Ovary (tissue), 9 donors: ENCODE results near the gene NSMCE1. TPM values are rescaled to one million over a fixed set of nuclear protein-coding genes. Genes with fewer than 3 reads are reported as not detected.

Experiments
- DNase-seq, 5 donors: peaks; one replicate each; pipeline ENCODE4 v3.0.0-alpha.2; 2019 to 2020
- H3K27ac ChIP-seq, 2 donors: fragments of 200-600 bp; one replicate each; pipeline versions ENCODE4 v1.5.1 to v1.8.0; 2019 to 2022
- H3K27me3 ChIP-seq: fragments of 200-600 bp; one replicate; pipeline ENCODE4 v1.8.0; 2022
- H3K36me3 ChIP-seq: fragments of 200-600 bp; sonication (generic); one replicate; pipeline ENCODE4 v1.5.1; 2019
- H3K4me1 ChIP-seq: one replicate; pipeline ENCODE4 v1.8.1; 2013; ENCODE audit warnings: mild to moderate bottlenecking, moderate library complexity; ENCODE audit not compliant: insufficient read depth
- H3K4me3 ChIP-seq: fragments of 200-600 bp; sonication (generic); one replicate; pipeline ENCODE4 v1.5.1; 2017
- H3K9me3 ChIP-seq, 2 donors: fragments of 200-600 bp in 1 of 2; sonication (generic) in 1 of 2; one replicate each; pipeline versions ENCODE4 v1.5.1 to v1.8.1; 2013 to 2019; ENCODE audit warnings: mild to moderate bottlenecking in 1 of 2, moderate library complexity in 1 of 2
- EP300 ChIP-seq: sonication (generic); formaldehyde crosslinking; IDR thresholded peaks from one replicate; pipeline ENCODE4 v1.6.1; 2017; ENCODE audit warnings: antibody characterized with exemption
- POLR2A ChIP-seq: fragments of 450-650 bp; IDR thresholded peaks from one replicate; pipeline ENCODE4 v1.6.1; 2017; ENCODE audit warnings: antibody characterized with exemption, mild to moderate bottlenecking, moderate library complexity
- WGBS, 3 donors: extraction: QIAGEN DNeasy Blood & Tissue Kit in 1 of 3; methylation state at CpG; one replicate each; pipeline versions ENCODE4 v1.1.5 to v1.1.7; 2013 to 2017; 5-methylcytosine and 5-hydroxymethylcytosine counted together
- intact Hi-C, 4 donors: fragments of 100-400 bp; cut with DNase I; formaldehyde crosslinking; loops; one replicate each; pipeline versions ENCODE4 v1.11.0 to v1.15.1; 2022 to 2023
- polyA plus RNA-seq, 2 donors: library from polyadenylated mRNA; stranded (reverse); fragments of 200-250 nt in 1 of 2; fragments of 350-450 nt in 1 of 2; fragmentation: Illumina TruSeq in 1 of 2; extraction: RNeasy Lipid Tissue Mini Kit (QIAGEN cat#74804) in 1 of 2; gene quantifications; one replicate each; pipeline ENCODE4 v1.2.3, GENCODE V29; 2013 to 2014
- total RNA-seq, 7 donors: library from RNA; depleted of rRNA in 2 of 7; stranded (reverse); fragments of >200 nt in 2 of 7; fragmentation: NEBNext Ultra II Directional in 3 of 7; extraction: Animal tissue kit (Norgen Biotek cat#: 25700) in 3 of 7; gene quantifications; one replicate each; pipeline versions ENCODE4 v1.1.0 to v1.2.4, GENCODE V29; 2016 to 2023
- TF ChIP-seq, protein P1 (sequence below), 3 donors: fragments of 450-650 bp in 2 of 3; fragments of 200-600 bp in 1 of 3; IDR thresholded peaks; one replicate each; pipeline versions ENCODE4 v1.5.1 to v1.8.0; 2016 to 2022; ENCODE audit warnings: antibody characterized with exemption in 3 of 3, mild to moderate bottlenecking in 1 of 3
- donor health status: DM: no; HTN: no; CAD: no; lungs with moderate emphysema.
- donor health status: DM: no; HTN: no; CAD: no.
- donor health status: Bipolar disorder and iron deficiency.
- donor health status: DM: yes; HTN: yes; CAD: no.
- donor health status: DM: no; HTN: no; CAD: no.
- donor health status: DM: yes; HTN: yes; CAD: no.

NSMCE1 gene
- total and polyA plus RNA-seq, 9 donors = 19.8 to 68.4 (median 51.2) TPM

DNA sequence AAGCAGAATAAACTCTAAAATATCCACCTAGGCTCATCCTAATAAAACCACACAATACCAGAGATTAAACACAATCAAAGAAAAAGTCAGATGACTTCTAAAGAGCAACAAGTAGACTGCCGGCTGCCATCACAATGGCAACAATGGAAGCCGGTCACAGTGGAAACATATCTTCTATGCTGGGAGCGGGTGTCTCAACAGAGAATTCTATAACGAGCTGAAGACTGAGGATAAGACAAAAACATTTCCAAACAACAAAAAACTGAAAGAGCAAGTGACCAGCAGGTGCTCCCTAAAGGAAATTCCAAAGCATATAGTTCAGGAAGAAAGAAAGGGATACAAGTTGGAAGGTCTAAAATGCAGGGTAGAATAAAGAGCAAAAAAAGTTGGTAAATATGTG is 8.9 kb downstream of the NSMCE1 start:
- Histone ChIP-seq H3K36me3 (no peaks in the 10 kb centered on the region), H3K27me3 (no peaks in the 10 kb centered on the region), H3K9me3 (no peaks in the 10 kb centered on the region), H3K27ac (no peak overlapping the region), H3K4me3 (no peak overlapping the region), H3K4me1 (peaks cover 8% of the 10 kb centered on the region)
- WGBS, 3 donors = 77 to 85% (median 82%) methylated on average over 4 of the region's 4 CpGs
- no peak for DNase-seq
- intact Hi-C loops = loop anchor here in 1 of 4 donors (10.0 kb wide), 1 partner anchor 465 kb away; no protein-coding TSS in a partner anchor
- TF ChIP-seq POLR2A = no peak
- TF ChIP-seq EP300 = no peak
- TF ChIP-seq, protein P1, sequence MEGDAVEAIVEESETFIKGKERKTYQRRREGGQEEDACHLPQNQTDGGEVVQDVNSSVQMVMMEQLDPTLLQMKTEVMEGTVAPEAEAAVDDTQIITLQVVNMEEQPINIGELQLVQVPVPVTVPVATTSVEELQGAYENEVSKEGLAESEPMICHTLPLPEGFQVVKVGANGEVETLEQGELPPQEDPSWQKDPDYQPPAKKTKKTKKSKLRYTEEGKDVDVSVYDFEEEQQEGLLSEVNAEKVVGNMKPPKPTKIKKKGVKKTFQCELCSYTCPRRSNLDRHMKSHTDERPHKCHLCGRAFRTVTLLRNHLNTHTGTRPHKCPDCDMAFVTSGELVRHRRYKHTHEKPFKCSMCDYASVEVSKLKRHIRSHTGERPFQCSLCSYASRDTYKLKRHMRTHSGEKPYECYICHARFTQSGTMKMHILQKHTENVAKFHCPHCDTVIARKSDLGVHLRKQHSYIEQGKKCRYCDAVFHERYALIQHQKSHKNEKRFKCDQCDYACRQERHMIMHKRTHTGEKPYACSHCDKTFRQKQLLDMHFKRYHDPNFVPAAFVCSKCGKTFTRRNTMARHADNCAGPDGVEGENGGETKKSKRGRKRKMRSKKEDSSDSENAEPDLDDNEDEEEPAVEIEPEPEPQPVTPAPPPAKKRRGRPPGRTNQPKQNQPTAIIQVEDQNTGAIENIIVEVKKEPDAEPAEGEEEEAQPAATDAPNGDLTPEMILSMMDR (IDR thresholded peaks at IDR 0.05) = no peak

DNA sequence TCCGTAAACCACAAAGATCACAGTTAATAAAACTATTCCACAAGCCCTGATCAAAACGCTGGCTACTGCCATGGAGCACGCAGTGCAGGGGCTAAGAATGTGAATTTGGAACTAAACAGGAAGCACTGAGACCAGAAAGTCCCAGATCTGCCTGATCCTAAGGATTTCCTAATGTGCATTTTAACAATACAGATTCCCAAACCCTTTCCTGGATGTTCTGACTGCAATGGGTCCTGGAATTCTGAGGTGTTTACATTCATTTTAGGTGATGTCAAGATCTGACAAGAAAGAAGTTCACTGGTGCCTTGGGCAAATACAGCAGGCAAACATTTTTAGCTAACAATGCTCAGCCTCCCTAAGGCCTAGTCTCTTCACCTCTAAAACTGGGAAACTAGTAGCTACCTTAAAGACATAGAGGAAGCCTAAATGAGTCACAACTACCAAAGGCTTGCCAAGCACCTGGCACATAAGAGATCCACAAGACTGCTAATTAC is 10.3 kb downstream of the NSMCE1 start:
- intact Hi-C loops = no loop called here
- 23 to 44% (median 24%) methylated on average over 3 of the region's 3 CpGs for whole genome bisulfite sequencing, 3 donors
- DNase-seq = no peak
- TF ChIP-seq, protein P1 (IDR thresholded peaks at IDR 0.05) = no peak
- TF ChIP-seq EP300 (no peak), POLR2A (no peak)
- H3K4me1 ChIP-seq = peaks cover 15% of the 10 kb centered on the region
- no peak overlapping the region for H3K27ac ChIP-seq
- no peak overlapping the region for H3K4me3 ChIP-seq
- H3K27me3 ChIP-seq = no peaks in the 10 kb centered on the region
- no peaks in the 10 kb centered on the region for H3K36me3 ChIP-seq
- H3K9me3 ChIP-seq = no peaks in the 10 kb centered on the region

DNA sequence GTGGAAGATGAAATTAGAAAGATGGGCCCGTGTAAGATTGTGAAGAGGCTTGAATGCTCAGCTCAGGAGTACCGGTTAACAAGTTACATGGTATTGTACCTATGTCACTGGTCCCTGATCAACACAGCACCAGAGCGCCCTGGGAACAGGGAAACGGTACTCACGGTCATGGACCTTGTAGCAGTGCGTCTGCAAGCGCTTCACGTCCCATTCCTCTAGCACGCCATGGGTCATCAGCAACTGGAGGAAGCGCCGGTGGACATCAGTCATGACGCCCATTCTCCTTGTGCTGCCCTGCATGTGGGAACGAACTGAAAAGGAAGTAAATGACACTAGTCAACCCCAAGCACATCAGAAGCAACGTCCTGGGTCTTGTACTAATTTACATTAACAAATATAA is 11.3 kb downstream of the NSMCE1 start:
- TF ChIP-seq POLR2A (no peak), EP300 (no peak)
- TF ChIP-seq, protein P1 (IDR thresholded peaks at IDR 0.05) = no peak
- Histone ChIP-seq H3K4me3 (no peak overlapping the region), H3K27me3 (no peaks in the 10 kb centered on the region), H3K27ac (no peak overlapping the region), H3K4me1 (peaks cover 15% of the 10 kb centered on the region), H3K9me3 (no peaks in the 10 kb centered on the region), H3K36me3 (no peaks in the 10 kb centered on the region)
- WGBS, 3 donors = 94 to 95% (median 94%) methylated on average over 14 of the region's 14 CpGs
- intact Hi-C loops = no loop called here
- no peak for DNase-seq

DNA sequence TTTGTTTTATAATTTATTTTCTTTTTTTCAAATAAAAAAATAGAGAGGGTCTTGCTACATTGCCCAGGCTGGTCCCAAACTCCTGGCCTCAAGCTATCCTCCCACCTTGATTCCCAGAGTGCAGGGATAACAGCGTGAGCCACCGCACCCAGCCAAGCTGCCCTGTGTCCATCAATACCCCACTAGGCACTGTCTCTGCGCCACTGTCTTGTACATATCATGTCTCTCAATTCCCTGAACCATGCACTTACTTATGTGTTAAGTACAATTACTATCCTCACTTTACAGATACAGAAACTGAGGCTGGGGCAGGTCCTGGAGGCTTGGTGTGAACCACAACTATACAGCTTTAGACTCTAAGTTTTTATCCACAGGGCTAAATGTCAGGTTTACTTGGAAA is 11.7 kb downstream of the NSMCE1 start:
- Histone ChIP-seq H3K27me3 (no peaks in the 10 kb centered on the region), H3K4me1 (peaks cover 15% of the 10 kb centered on the region), H3K4me3 (no peak overlapping the region), H3K27ac (no peak overlapping the region), H3K36me3 (no peaks in the 10 kb centered on the region), H3K9me3 (no peaks in the 10 kb centered on the region)
- no peak for DNase-seq
- WGBS, 3 donors = 98 to 99% (median 98%) methylated on average over 3 of the region's 3 CpGs
- TF ChIP-seq, protein P1 (IDR thresholded peaks at IDR 0.05) = no peak
- TF ChIP-seq POLR2A (no peak), EP300 (no peak)
- intact Hi-C loops = no loop called here
